ENCODE measurements around the gene ERC2. TPM values are rescaled to one million over a fixed set of nuclear protein-coding genes. Genes with fewer than 3 reads are reported as not detected.

ERC2 gene
- polyA plus RNA-seq, 3 donors: 0.04 to 0.54 TPM; not detected in 1

DNA sequence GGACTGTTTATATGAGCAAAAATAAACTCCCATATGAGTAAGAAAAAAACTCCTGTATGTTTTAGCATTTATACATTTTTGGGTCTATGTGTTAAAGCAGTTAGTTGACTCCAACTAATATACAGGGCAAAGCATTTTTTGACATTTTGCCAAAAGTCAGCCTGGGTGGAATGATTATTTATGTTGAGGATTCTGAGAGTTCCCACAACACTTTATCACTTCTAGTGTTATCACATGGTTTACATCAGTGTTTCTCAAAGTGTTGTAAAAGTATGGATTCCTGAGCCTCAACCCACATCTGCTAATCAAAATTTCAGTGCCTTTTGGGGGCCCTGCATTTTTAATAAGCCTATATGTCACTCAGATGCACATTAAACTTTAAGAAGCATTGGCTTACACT, 643.9 kb downstream of the ERC2 start:
- no peak overlapping the region for H3K27ac ChIP-seq (ENCODE audit: low read depth, low read length)

DNA sequence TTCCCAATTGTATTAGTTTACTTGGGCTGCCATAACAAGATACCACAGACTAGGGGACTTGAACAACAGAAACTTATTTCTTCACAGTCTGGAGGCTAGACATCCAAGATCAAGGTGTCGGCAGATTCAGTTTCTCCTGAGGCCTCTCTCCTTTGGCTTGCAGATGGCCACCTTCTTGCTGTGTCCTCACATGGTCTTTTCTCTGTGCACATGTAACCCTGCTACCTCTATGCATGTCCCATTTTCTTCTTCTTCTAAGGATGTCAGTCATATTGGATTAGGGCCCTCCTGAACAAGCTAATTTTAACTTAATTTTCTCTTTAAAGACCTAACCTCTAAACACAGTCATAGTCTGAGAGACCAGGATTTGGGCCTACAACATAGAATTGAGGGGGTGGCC, 644.4 kb downstream of the ERC2 start:
- H3K27ac ChIP-seq (ENCODE audit: low read depth, low read length): no peak overlapping the region
- WGBS, 3 donors: 93 to 100% (median 100%) methylated on average over 1 of the region's 1 CpG

DNA sequence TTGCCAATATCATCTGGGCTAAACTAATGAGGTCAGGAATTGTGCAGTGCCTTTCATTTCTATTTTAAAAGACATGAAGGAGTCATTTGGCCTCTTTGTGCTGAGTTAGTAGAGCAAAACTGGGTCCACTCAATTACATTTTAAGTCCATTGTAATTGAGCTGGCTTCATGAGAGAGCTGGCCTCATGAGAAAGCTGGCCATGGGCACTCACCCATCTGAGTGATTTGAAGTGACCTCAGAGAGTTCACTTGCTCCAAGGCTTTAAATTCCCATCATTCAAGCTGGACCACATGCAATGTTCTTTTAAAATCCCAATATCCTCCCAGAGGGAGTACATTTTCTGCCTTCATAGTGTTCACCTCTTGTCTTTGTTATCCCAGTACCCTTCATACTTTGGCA, 645.3 kb downstream of the ERC2 start:
- no peak overlapping the region for H3K27ac ChIP-seq (ENCODE audit: low read depth, low read length)

DNA sequence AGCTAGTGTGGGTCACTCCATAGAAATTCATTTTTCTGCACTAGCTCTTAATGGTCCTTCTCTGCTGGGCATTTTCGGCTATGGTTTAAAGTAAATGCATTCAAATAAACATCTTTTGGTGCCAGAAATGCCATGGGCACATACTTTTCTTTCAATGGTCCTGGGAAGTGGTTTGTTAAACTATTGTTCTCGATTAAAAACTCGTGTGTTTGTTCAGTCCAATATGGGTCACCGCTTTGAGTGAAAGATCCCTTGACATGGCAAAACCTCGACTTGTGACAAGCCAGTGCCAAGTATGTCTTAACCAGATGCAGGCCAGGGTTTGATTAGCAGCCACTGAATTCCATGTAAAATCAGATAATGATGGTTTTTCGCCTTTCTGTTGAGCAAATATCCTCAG, 649.3 kb downstream of the ERC2 start:
- H3K27ac ChIP-seq (ENCODE audit: low read depth, low read length): no peak overlapping the region
- 71 to 86% (median 81%) methylated on average over 6 of the region's 6 CpGs for WGBS, 3 donors

DNA sequence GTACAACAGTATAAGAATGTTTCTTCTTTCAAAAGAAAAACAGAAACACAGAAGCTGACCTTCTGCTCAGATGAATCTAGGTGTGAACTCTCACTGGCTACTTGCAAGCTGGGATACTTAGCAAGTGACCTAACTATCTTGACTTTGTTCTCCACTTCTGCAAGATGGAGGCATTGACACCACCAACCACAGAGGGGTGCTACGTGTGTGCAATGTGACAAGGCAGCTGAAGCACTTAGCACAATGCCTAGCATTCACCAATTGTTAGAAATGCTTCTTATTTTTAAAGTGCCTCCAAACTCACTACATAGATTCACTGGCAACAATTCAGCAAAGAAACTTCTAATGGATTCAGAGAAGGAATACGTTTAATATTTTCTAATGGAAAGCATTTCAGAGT, 649.8 kb downstream of the ERC2 start:
- 60 to 82% (median 63%) methylated on average over 2 of the region's 2 CpGs for WGBS, 3 donors

DNA sequence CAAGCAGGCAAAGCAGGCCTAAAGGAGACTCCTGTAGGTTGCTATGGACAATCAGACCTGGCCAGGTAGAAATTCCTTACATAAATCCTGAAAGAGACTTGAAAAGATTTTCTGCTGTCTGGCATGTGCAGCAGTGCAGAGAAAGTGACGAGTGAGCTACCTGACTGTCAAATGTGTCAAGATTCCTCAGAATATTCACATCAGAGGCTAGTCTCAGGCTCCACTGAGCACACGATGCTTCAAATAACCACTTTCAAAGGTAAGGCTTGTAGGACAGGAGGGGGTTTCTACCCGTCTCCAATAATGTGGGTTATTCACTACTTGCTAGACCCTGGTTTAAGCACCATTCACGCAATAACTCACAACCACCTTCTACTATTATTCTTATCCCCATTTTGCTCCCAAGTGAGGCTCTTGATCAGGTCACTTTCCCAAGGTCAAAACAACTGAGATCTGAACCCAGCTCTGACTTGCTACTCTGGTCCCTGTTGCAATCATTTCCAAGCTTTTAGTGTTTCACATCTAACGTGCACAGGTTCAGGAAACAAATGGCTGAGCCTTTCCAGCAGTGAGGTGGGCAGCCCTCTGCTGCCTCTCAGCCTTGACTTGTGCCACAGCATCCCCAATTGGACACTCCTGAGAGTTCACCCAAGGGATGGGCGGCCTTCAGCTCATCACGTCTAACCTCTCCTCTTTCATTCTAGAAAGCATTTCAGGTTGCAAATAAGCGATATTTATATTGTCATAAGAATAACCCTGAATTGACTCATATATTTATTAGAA, 651.3 kb downstream of the ERC2 start:
- no peak overlapping the region for H3K27ac ChIP-seq (ENCODE audit: low read depth, low read length)

More for the DNA sequence above, 649.8 kb downstream of the ERC2 start:
- H3K27ac ChIP-seq (ENCODE audit: low read depth, low read length): no peak overlapping the region

DNA sequence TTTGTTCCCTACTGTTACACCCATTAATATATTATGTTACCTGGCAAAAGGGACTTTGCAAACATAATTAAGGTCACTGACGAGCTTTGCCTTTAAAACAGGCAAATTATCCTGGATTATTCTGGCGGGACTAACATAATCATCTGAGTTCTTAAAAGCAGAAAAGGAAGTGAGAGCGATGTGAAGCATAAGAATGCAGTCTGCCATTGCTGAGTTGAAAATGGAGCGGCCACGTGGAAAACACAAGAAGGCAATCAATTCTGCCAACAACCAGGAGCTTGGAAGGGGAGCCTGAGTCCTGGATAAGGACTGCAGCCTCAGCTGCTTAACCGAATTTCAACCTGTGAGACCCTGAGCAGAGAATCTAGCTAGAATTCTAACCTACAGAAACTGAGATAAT, 653.0 kb downstream of the ERC2 start:
- no peak overlapping the region for H3K27ac ChIP-seq (ENCODE audit: low read depth, low read length)
- 79 to 88% (median 87%) methylated on average over 6 of the region's 6 CpGs for WGBS, 3 donors

More for the DNA sequence above, 651.3 kb downstream of the ERC2 start:
- 82 to 85% (median 84%) methylated on average over 8 of the region's 8 CpGs for WGBS, 3 donors

DNA sequence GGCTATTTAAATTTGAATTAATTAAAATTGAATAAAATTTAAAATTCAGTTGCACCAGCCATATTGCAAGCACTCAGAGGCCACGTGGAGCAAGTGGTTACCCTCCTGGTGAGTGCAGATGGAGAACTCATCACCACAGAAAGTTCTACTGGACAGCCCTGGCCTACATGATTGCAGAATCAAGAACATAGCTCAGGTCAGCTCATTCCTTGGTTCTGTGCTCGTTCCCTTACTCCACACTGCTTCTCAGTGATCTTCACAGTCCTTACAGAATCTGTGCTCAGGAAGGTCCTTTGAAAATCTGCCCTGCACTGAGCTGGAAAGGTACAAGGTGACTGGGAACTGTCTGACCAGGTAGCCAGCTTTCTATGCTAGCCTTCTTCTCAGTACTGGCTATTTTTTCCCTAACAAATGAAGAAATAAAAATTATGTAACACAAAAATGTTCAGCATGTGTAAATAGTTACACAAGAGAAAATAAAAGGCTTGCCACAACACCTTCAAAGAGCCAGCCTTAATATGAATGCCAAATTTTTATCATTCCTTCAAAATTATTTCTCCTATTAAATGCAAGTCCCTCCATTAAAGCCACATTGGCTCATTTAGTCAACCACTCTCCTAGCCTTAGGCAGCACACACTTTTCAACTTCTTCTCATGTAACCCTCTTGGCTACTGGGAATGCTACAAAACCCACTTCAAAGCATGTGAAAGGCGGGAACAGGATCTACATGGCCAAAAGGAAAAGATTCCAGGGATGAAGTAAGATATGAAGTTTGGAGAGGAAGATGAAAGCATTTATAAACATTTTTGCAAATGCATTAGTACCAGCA, 654.8 kb downstream of the ERC2 start:
- H3K27ac ChIP-seq (ENCODE audit: low read depth, low read length): no peak overlapping the region
- WGBS, 3 donors: 63 to 70% (median 65%) methylated on average over 3 of the region's 3 CpGs

DNA sequence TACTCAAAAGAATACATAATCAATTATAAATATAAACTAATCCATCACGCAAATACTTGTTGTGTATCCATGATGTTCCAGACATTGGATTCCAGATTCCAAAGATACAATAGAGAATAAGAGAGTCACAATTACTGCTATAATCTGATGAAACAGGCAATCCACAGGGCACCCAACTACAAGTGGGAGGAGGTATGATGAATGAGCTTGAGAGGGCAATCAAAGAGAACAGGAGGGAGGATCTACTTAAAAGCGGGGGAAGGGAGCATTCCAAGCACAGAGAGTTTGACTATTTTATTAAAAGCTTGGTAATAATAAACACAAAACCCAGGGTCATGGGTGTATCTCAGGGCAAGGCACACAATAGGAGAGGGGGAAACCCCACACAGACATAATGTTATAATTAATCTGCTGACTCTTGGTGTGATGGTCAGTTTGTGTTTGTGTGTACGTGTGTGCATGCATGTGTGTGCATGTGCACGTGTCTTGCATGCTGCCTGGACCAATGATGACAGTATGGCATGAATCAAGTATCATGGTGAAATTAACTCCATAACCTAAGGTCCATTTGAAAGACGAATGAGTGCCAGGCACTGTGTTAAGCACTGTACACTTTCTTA, 655.8 kb downstream of the ERC2 start:
- WGBS, 3 donors: 74 to 86% (median 83%) methylated on average over 5 of the region's 5 CpGs
- no peak overlapping the region for H3K27ac ChIP-seq (ENCODE audit: low read depth, low read length)

DNA sequence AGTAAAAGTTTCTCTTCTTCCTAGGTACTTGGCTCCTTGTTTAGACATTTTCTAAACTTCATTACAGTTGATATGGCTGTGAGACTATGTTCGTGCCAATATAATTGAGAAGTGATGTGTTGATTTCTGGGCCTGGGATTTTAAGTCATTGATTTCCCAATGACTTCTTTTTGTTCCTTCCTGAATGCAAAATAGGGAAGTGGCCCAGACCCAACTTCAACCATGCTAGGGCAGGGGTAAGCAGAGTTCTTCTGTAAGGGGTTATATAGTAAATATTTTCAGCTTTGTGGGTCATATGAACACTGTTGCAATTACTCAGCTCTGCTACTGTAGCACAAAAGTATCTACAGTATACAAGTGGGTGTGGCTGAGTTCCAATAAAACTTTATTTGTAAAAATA, 661.1 kb downstream of the ERC2 start:
- no peak overlapping the region for H3K27ac ChIP-seq (ENCODE audit: low read depth, low read length)
- 82 to 94% (median 86%) methylated on average over 1 of the region's 1 CpG for WGBS, 3 donors

DNA sequence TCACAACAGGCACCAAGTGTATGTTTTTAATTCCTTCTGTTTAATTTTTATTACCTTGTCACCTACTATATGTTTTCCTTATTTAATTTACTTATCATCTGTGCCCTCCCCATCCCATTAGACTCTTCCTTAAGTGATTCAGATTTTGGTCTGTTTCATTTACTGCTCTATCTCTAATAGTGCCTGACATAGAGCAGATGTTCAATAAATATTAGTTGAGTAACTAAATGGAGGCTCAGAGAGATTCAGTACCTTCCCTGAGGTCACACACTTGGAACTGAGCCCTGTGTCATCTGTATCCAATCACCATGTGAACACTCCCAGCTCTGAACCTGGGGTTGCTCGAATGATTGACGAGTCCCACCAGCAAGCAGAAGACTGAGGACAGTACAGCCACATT, 663.1 kb downstream of the ERC2 start:
- WGBS, 3 donors: 77 to 87% (median 81%) methylated on average over 2 of the region's 2 CpGs
- no peak overlapping the region for H3K27ac ChIP-seq (ENCODE audit: low read depth, low read length)

DNA sequence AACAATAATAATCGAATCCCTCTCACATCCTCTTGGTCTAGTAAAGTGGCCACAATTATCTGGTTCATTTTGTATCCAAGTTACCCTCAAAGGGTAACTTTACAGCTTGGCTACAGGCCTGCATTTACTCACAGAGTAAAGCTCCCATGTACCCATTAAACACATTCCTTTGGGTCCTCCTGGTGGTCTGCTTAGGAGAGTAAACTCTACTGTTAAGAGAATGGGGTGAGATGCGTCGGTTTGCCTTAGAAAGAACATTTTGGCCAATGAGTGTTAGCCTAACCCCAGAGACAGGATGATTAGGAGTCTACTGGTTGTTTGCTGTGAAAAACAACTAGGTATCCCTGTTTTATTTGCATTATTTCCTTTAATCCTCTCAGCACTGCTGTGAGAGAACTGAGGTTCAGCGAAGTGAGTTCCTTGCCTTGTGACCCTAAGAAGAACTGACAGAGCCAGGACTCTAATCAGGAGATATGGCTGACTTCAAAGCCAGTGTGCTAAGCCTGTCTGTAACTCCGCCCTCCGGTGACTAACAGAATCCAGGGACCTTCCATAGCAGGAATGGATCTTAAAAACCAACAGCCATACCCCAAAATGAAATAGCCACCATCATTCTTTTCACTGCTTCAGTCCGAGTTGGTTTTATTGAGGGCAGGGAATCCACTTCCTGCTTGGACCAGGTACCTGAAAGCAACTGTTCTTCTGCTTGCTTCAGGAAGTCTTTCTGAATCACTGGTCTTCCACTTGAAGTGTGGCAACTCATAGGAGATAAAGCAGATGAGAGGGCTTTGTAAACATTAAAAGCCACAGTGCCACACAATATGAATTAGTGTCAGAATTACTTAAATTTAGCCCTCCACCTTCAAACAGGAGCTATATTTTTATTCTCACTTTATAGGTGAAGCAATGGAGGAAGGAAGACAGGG, 663.8 kb downstream of the ERC2 start:
- 74 to 85% (median 81%) methylated on average over 7 of the region's 7 CpGs for WGBS, 3 donors
- H3K27ac ChIP-seq (ENCODE audit: low read depth, low read length): no peak overlapping the region

DNA sequence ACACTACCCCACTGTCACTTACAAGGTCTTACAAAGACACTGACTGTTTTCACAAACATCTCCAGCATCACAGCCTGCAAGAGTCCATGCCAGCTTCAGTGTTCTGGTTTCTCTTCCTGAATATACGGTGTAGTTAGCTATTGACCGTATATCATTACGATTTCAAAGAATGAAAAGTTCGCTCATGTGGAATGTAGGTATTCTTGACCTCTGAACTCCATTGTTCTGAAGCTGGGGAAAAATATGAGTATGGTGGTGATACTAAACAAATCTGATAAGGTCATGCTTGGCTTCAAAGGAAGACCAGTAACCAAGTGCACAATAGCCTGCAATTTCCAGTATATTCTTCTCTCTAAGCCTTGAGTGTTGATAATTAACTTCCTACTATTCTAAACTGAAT, 665.5 kb downstream of the ERC2 start:
- H3K27ac ChIP-seq (ENCODE audit: low read depth, low read length): no peak overlapping the region
- WGBS, 3 donors: 74 to 86% (median 79%) methylated on average over 4 of the region's 4 CpGs

DNA sequence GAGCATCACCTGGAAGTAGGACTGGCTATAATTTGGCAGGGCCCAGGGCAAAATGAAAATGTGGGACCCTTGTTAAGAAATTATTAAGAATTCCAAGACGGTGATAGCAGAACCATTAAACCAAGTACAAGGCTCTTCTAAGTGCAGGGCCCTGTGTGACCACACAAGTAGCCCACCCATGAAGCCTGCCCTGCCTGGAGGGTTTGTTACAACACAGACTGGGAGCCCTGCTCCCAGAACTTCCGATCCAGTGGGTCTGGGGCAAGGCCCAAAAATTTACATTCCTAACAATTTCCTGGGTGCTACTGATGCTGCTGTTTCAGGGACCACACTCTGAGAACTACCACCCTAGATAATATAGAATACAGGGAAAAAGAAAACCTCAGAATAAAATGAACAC, 666.6 kb downstream of the ERC2 start:
- H3K27ac ChIP-seq (ENCODE audit: low read depth, low read length): no peak overlapping the region
- 72 to 89% (median 79%) methylated on average over 2 of the region's 2 CpGs for WGBS, 3 donors

DNA sequence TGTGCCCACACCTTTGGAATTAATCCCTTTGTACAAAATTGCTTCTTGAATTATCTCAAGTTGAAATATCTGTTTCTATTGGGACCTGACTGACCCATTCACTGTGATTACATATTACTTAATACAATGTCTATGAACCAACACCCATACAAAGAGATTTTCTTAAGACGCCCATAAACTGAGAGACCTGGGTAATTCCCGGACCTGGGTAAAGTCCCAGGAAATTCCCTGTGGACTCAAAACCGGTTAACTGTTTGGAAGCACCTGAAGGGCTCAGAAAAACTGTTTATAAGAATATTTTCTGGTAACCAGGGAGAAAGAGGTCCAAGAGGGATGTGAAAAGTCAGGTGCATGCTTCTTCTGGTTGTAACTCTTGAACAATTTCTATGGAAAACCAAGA, 667.2 kb downstream of the ERC2 start:
- 78 to 86% (median 85%) methylated on average over 3 of the region's 3 CpGs for WGBS, 3 donors
- H3K27ac ChIP-seq (ENCODE audit: low read depth, low read length): no peak overlapping the region

DNA sequence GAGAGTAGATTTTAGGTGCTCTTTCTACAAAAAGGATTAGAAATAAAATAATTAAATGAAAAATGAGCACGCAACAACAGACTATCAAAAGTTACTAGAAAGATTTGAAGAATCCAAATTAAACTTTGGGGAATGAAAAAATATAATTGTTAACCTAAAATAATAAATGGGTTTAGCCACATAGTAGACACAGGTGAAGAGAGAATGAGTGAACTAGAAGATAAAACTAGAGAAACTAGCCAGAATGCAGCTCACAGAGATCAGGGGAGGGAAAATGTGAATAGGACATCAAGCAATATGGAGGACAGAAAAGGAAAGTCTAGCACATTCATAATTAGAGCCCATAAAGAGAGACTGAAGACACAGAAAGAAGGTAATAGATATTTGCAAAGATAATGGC, 670.5 kb downstream of the ERC2 start:
- 94 to 98% (median 95%) methylated on average over 1 of the region's 1 CpG for WGBS, 3 donors
- H3K27ac ChIP-seq (ENCODE audit: low read depth, low read length): no peak overlapping the region

DNA sequence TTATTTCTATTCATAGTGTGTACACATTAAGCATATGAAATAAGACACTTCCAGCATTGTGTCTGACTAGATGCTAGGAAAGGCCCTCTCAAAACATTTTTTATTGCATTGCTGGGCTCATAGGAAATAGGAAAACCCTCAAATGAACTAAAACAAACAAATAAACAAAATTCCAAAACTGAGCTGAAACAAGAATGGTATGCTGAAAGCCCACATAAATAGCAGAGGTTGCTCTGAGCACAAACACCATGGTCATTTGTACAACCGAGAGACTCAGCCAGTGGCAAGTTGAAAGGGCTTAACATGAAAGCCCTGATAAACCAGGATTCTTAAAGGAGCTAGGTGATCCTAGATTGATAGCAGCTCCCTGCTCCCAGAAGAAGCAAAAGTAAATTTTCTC, 671.2 kb downstream of the ERC2 start:
- WGBS, 3 donors: 80 to 89% (median 84%) methylated on average over 1 of the region's 1 CpG
- H3K27ac ChIP-seq (ENCODE audit: low read depth, low read length): no peak overlapping the region

DNA sequence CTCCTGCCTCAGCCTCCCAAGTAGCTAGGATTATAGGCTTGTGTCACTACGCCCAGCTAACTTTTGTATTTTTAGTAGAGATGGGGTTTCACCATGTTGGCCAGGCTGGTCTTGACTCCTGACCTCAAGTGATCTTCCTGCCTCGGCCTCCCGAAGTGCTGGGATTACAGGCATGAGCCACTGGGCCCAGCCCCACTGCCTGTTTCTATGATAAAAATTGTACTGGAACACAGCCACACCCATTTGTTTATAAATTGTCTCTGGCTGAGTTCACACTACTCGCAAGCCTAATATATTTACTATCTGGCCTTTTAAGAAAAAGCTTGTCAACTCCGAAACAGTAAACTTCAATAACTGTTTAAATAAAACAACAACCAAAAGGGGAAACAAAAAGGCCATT, 671.7 kb downstream of the ERC2 start:
- no peak overlapping the region for H3K27ac ChIP-seq (ENCODE audit: low read depth, low read length)
- WGBS, 3 donors: 60 to 64% (median 60%) methylated on average over 5 of the region's 5 CpGs

Data from adipose tissue (tissue), 3 donors.